ENCODE data around the gene PPP3CA. TPM values are rescaled to one million over a fixed set of nuclear protein-coding genes. Genes with fewer than 3 reads are reported as not detected.

Gene PPP3CA
- total RNA-seq, 1 experiment from 2014 or later, result 15.5 TPM

- Histone ChIP-seq H3K4me2 (ENCODE audit: low read length) (no peak overlapping the region), H3K4me1 (ENCODE audit: insufficient read depth, low read length) (peaks cover 6% of the 10 kb centered on the region; the same call in 1 of the 2 replicates), H3K9me2 (replicated peaks; ENCODE audit: low read length) (no peaks in the 10 kb centered on the region), H3K36me3 (ENCODE audit: low read depth, low read length) (no peaks in the 10 kb centered on the region), H3K9ac (ENCODE audit: low read length) (no peak overlapping the region), H3K27me3 (ENCODE audit: low read length) (no peaks in the 10 kb centered on the region), H3K9me3 (ENCODE audit: low read length) (no peaks in the 10 kb centered on the region), H3K27ac (ENCODE audit: low read length) (0 out of 2 replicates have a peak overlapping the region, but pooled peaks have one; percentile 5), H3F3A (ENCODE audit: low read length, unreplicated experiment) (no peaks in the 10 kb centered on the region), H4K20me1 (ENCODE audit: low read length) (no peaks in the 10 kb centered on the region), H2AFZ (ENCODE audit: low read length) (no peak overlapping the region), H3K79me2 (ENCODE audit: low read length) (no peaks in the 10 kb centered on the region), H3K4me3 (ENCODE audit: low read length) (no peak overlapping the region)
- DNase-seq (no peak), ATAC-seq (no peak)
- CTCF ChIA-PET, result no interaction called here
- POLR2A ChIA-PET (ENCODE audit: unreplicated experiment), result no interaction called here
- no TSS peak for BruUV-seq (replicated peaks)
- TF ChIP-seq EZH2 (IDR thresholded peaks at IDR 0.05; ENCODE audit: low read length, unreplicated experiment), result no peak
- no peak for TF ChIP-seq CTCF (conservative IDR thresholded peaks at IDR 0.05; ENCODE audit: low read depth, low read length)
- TF ChIP-seq EZH2phosphoT487 (IDR thresholded peaks at IDR 0.05; ENCODE audit: borderline replicate concordance, low read length), result no peak
- intact Hi-C loops (cut with micrococcal nuclease), result no loop called here
Measured at GRCh38 chr4:101127176-101127790, 220.0 kb downstream of the PPP3CA start.

- no TSS peak for BruUV-seq (replicated peaks)
- Histone ChIP-seq H3K27ac (ENCODE audit: low read length) (no peak overlapping the region), H3K4me1 (ENCODE audit: insufficient read depth, low read length) (peaks cover 6% of the 10 kb centered on the region; the same call in 1 of the 2 replicates), H3K4me2 (ENCODE audit: low read length) (no peak overlapping the region), H3K9me3 (ENCODE audit: low read length) (no peaks in the 10 kb centered on the region), H3F3A (ENCODE audit: low read length, unreplicated experiment) (no peaks in the 10 kb centered on the region), H3K27me3 (ENCODE audit: low read length) (no peaks in the 10 kb centered on the region), H2AFZ (ENCODE audit: low read length) (no peak overlapping the region), H4K20me1 (ENCODE audit: low read length) (no peaks in the 10 kb centered on the region), H3K4me3 (ENCODE audit: low read length) (no peak overlapping the region), H3K79me2 (ENCODE audit: low read length) (no peaks in the 10 kb centered on the region), H3K36me3 (ENCODE audit: low read depth, low read length) (no peaks in the 10 kb centered on the region), H3K9ac (ENCODE audit: low read length) (no peak overlapping the region), H3K9me2 (replicated peaks; ENCODE audit: low read length) (no peaks in the 10 kb centered on the region)
- ChIA-PET CTCF (no interaction called here), POLR2A (ENCODE audit: unreplicated experiment) (no interaction called here)
- intact Hi-C loops (cut with micrococcal nuclease), result no loop called here
- DNase-seq (no peak), ATAC-seq (no peak; the same call in 1 of the 2 replicates)
- TF ChIP-seq EZH2 (IDR thresholded peaks at IDR 0.05; ENCODE audit: low read length, unreplicated experiment), result no peak
- TF ChIP-seq EZH2phosphoT487 (IDR thresholded peaks at IDR 0.05; ENCODE audit: borderline replicate concordance, low read length), result no peak
- no peak for TF ChIP-seq CTCF (conservative IDR thresholded peaks at IDR 0.05; ENCODE audit: low read depth, low read length)
Measured at GRCh38 chr4:101126059-101126458, 221.3 kb downstream of the PPP3CA start.
